NT2/D1 (cell line): ENCODE results near the gene BSND.

Source experiments
- SUZ12 ChIP-seq: IDR thresholded peaks from 2 replicates; pipeline ENCODE4 v1.6.1; 2011; ENCODE audit not compliant: insufficient read length, insufficient read depth; ENCODE audit errors: extremely low read depth
- YY1 ChIP-seq: IDR thresholded peaks from 2 replicates; pipeline ENCODE4 v1.6.1; 2011; ENCODE audit not compliant: insufficient read length, insufficient read depth
- ZNF274 ChIP-seq: IDR thresholded peaks from 2 replicates; pipeline ENCODE4 v1.6.1; 2011; ENCODE audit warnings: mild to moderate bottlenecking, low read depth, low read length

- TF ChIP-seq ZNF274 (no peak), SUZ12 (no peak), YY1 (no peak)
Observed at GRCh38 chr1:55045430-55045829, 46.7 kb downstream of the BSND start.
